SK-N-MC (cell line): Measurements from ENCODE around the gene COX15.
"Not testable (repeated sequence)": the region's sequence is repeated elsewhere in the genome, so short reads cannot be mapped to it uniquely, and the experiment has no call there.

Source experiments
- DNase-seq: peaks from one replicate; pipeline ENCODE4 v3.0.0-alpha.2; 2011; ENCODE audit warnings: low read depth, low spot score
- H3K27ac ChIP-seq: fragments of 200-600 bp; sonication (generic); 2 replicates; pipeline ENCODE4 v1.5.1; 2016; ENCODE audit warnings: mixed run types
- H3K36me3 ChIP-seq: fragments of 200-600 bp; sonication (generic); 2 replicates; pipeline ENCODE4 v1.6.1; 2017; ENCODE audit warnings: antibody characterized with exemption, low read length, mixed read lengths; ENCODE audit not compliant: insufficient read depth
- H3K4me3 ChIP-seq: fragments of 200-600 bp; sonication (generic); 2 replicates; pipeline ENCODE4 v1.5.1; 2016
- H3K9ac ChIP-seq: fragments of 200-600 bp; sonication (generic); 2 replicates; pipeline ENCODE4 v1.8.0; 2017; ENCODE audit warnings: mixed run types, mixed read lengths; ENCODE audit not compliant: insufficient read length
- H3K9me3 ChIP-seq: fragments of 200-600 bp; sonication (generic); 2 replicates; pipeline ENCODE4 v1.6.1; 2017; ENCODE audit warnings: low read depth, mild to moderate bottlenecking, antibody characterized with exemption, low read length, moderate library complexity, mixed read lengths
- EZH2 ChIP-seq: fragments of 200-600 bp; sonication (generic); IDR thresholded peaks from one replicate; pipeline ENCODE4 v1.6.1; 2017; ENCODE audit warnings: antibody characterized with exemption
- FOXP2 ChIP-seq: optimal IDR thresholded peaks from 2 replicates; pipeline ENCODE3; 2011; ENCODE audit warnings: mild to moderate bottlenecking, moderate library complexity; ENCODE audit not compliant: insufficient read depth; ENCODE audit errors: extremely low read length, control extremely low read depth
- POLR2AphosphoS5 ChIP-seq: IDR thresholded peaks from 2 replicates; pipeline ENCODE4 v1.6.1; 2012; ENCODE audit warnings: mild to moderate bottlenecking, low read depth, low read length, borderline replicate concordance

COX15 gene

DNA sequence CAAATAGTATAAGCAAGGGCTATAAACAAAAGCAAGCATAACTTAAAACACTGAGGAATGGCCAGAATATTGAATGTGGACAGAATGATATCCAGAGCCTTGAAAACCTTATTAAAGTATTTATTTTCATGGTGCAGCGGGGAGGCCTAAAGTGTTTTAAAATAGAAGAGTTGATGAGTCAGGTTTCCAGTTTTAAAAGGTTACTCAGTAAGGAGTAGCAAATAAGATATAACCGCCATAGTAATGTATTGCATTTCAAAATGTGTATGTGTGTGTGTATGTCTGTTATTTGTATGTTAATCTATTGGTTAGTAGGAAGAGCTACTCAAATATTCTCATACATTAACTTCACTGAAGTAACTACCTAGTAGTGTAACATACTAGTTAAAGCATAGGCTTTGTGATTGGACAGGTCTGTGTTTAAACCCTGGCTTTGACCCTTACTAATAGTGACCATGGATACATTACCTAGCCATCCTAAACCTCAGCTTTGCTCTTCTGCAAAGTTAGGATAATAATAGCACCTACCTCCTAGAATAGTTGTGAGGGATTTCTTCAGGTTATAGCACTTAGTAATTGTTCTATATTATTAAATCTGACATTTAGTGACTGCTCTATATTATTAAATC is 17.0 kb upstream of the COX15 start:
- H3K36me3 ChIP-seq: peaks cover 17% of the 10 kb centered on the region
- no peak overlapping the region for H3K4me3 ChIP-seq
- no peak for TF ChIP-seq POLR2AphosphoS5
- no peak for TF ChIP-seq EZH2
- TF ChIP-seq FOXP2: no peak
- H3K9me3 ChIP-seq: no peaks in the 10 kb centered on the region
- DNase-seq: no peak
- no peak overlapping the region for H3K27ac ChIP-seq
- H3K9ac ChIP-seq: no peak overlapping the region

GRCh38 chr10:99746166-99746565 is 14.2 kb upstream of the COX15 start:
- not testable (repeated sequence) for H3K9ac ChIP-seq, H3K27ac ChIP-seq, DNase-seq, H3K4me3 ChIP-seq, H3K9me3 ChIP-seq
- peaks cover 35% of the 10 kb centered on the region for H3K36me3 ChIP-seq

- Histone ChIP-seq H3K4me3 (no peak overlapping the region), H3K27ac (no peak overlapping the region), H3K9ac (no peak overlapping the region), H3K36me3 (peaks cover 50% of the 10 kb centered on the region), H3K9me3 (no peaks in the 10 kb centered on the region)
- no peak for TF ChIP-seq FOXP2
- TF ChIP-seq POLR2AphosphoS5: no peak
- no peak for TF ChIP-seq EZH2
- DNase-seq: no peak
Measured at GRCh38 chr10:99743841-99744240, 11.9 kb upstream of the COX15 start.

DNA sequence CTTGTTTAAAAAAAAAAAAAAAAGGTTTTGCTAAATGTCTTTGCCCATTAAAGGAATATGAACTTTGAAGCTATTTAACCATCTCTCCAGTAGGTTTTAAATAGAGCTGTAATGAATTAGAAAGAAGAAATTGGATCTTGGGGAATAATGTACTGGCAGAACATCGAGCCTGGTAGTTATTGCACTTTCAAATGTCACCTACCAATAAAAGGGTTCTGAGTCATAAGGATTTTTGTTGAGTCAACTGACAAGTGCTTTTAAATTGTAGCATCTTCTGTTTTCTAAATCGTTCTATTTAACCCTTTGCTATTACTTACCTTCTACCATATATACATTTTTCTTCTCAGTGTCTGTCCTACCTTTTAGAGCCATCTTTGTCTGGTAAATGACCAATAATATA is 10.8 kb upstream of the COX15 start:
- Histone ChIP-seq H3K36me3 (peaks cover 57% of the 10 kb centered on the region), H3K27ac (no peak overlapping the region)

DNA sequence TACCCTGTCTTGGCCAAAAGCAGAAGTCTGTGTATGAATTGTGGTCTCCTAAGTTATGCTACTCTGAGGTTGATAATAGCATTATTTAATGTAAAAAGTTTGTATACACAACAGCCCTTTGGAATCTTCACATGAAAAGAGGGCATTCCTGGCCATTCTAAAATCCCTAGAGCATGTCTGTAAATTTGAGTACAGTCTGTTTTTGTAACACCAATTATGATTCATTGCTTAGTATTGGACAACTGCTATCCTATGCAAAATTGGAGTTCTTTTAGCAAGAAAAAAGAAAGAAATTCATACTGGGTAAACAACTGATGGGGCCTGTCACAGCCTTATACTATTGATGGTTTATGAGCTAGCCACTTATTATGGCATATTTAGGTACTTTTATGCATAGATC is 10.3 kb upstream of the COX15 start:
- no peak for DNase-seq
- H3K36me3 ChIP-seq: peaks cover 62% of the 10 kb centered on the region
- no peak overlapping the region for H3K9ac ChIP-seq
- H3K27ac ChIP-seq: no peak overlapping the region
- no peaks in the 10 kb centered on the region for H3K9me3 ChIP-seq
- TF ChIP-seq EZH2: no peak
- H3K4me3 ChIP-seq: no peak overlapping the region

More for the DNA sequence above, 10.8 kb upstream of the COX15 start:
- DNase-seq: no peak
- Histone ChIP-seq H3K9ac (no peak overlapping the region), H3K9me3 (no peaks in the 10 kb centered on the region), H3K4me3 (no peak overlapping the region)
- TF ChIP-seq POLR2AphosphoS5 (no peak), FOXP2 (no peak), EZH2 (no peak)

- H3K4me3 ChIP-seq: no peak overlapping the region
- no peak overlapping the region for H3K9ac ChIP-seq
- H3K27ac ChIP-seq: no peak overlapping the region
- peaks cover 68% of the 10 kb centered on the region for H3K36me3 ChIP-seq
- no peaks in the 10 kb centered on the region for H3K9me3 ChIP-seq
- DNase-seq: no peak
- no peak for TF ChIP-seq POLR2AphosphoS5
- no peak for TF ChIP-seq FOXP2
- TF ChIP-seq EZH2: no peak
Measured at GRCh38 chr10:99740933-99741559, 9.1 kb upstream of the COX15 start.

DNA sequence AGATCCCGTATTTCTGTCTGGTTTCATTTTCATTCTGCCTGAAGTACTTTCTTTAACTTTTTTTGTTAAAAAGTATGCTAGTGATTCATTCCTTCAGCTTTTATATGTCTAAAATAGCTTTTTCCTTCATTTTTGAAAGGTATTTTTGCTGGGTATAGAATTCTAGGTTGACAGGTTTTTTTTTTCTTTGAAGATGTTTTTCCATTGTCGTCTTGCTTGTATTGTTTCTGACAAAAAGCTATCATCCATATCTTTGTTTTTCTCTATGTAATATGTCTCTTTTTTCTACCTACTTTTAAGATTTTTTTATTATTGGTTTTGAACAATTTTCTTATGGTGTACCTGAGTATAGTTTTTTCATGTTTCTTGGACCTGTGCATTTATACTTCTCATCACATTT is 8.3 kb upstream of the COX15 start:
- no peak for TF ChIP-seq EZH2
- TF ChIP-seq FOXP2: no peak
- TF ChIP-seq POLR2AphosphoS5: no peak
- Histone ChIP-seq H3K4me3 (no peak overlapping the region), H3K9me3 (no peaks in the 10 kb centered on the region), H3K27ac (no peak overlapping the region), H3K36me3 (peaks cover 71% of the 10 kb centered on the region), H3K9ac (no peak overlapping the region)
- DNase-seq: no peak

- H3K9me3 ChIP-seq, H3K27ac ChIP-seq, DNase-seq, H3K9ac ChIP-seq, H3K4me3 ChIP-seq: not testable (repeated sequence)
- peaks cover 27% of the 10 kb centered on the region for H3K36me3 ChIP-seq
Measured at GRCh38 chr10:99734111-99734510, 2.2 kb upstream of the COX15 start.

GRCh38 chr10:99733366-99733765 is 1.4 kb upstream of the COX15 start:
- peaks cover 21% of the 10 kb centered on the region for H3K36me3 ChIP-seq

More at GRCh38 chr10:99733366-99733765, 1.4 kb upstream of the COX15 start:
- DNase-seq: no peak
- H3K9ac ChIP-seq: no peak overlapping the region
- TF ChIP-seq POLR2AphosphoS5: no peak
- TF ChIP-seq EZH2: no peak
- no peak for TF ChIP-seq FOXP2
- H3K4me3 ChIP-seq: no peak overlapping the region
- H3K9me3 ChIP-seq: no peaks in the 10 kb centered on the region
- H3K27ac ChIP-seq: no peak overlapping the region
